Mucosa of rectum (tissue), 2 donors: ENCODE measurements around the gene TMEM131L.
"Not testable (repeated sequence)": the region's sequence is repeated elsewhere in the genome, so short reads cannot be mapped to it uniquely, and the experiment has no call there.

ENCODE experiments used
- H3K27ac ChIP-seq, 2 donors: one replicate each; pipeline ENCODE4 v1.7.0; 2013; ENCODE audit warnings: inconsistent platforms in 2 of 2, low read depth in 2 of 2, low read length in 2 of 2
- H3K27me3 ChIP-seq, 2 donors: one replicate each; pipeline ENCODE4 v1.7.0; 2013; ENCODE audit warnings: low read length in 2 of 2; ENCODE audit not compliant: control insufficient read depth in 2 of 2, insufficient read depth in 2 of 2
- H3K36me3 ChIP-seq, 2 donors: one replicate each; pipeline ENCODE4 v1.7.0; 2013; ENCODE audit warnings: low read length in 2 of 2; ENCODE audit not compliant: control insufficient read depth in 2 of 2, insufficient read depth in 2 of 2
- H3K4me1 ChIP-seq, 2 donors: one replicate each; pipeline ENCODE4 v1.7.0; 2013; ENCODE audit warnings: low read length in 2 of 2, mild to moderate bottlenecking in 1 of 2; ENCODE audit not compliant: control insufficient read depth in 2 of 2, insufficient read depth in 2 of 2
- H3K4me3 ChIP-seq, 2 donors: one replicate each; pipeline ENCODE4 v1.7.0; 2013; ENCODE audit warnings: low read length in 2 of 2
- H3K9ac ChIP-seq, 2 donors: one replicate each; pipeline ENCODE4 v1.7.0; 2013; ENCODE audit warnings: low read length in 2 of 2, low read depth in 1 of 2, mild to moderate bottlenecking in 1 of 2
- H3K9me3 ChIP-seq, 2 donors: one replicate each; pipeline ENCODE4 v1.7.0; 2013; ENCODE audit warnings: low read length in 2 of 2; ENCODE audit not compliant: control insufficient read depth in 2 of 2
- donor health status: healthy.
- donor health status: Normal muscosa, but diverticular disease.

TMEM131L gene

GRCh38 chr4:153465140-153465539, 1.0 kb upstream of the TMEM131L start:
- Histone ChIP-seq H3K9me3 (no peaks in the 10 kb centered on the region), H3K27me3 (no peaks in the 10 kb centered on the region), H3K36me3 (no peaks in the 10 kb centered on the region), H3K27ac (no peak overlapping the region), H3K4me1 (peaks cover 27 to 29% of the 10 kb centered on the region in 2 donors), H3K4me3 (peak overlapping the region in 1 of 2 donors; percentile 78), H3K9ac (peak overlapping the region; percentile 31 to 80)

GRCh38 chr4:153465615-153466080, 512 bp upstream of the TMEM131L start:
- H3K27ac ChIP-seq: peak overlapping the region; percentile 20 to 38
- no peaks in the 10 kb centered on the region for H3K9me3 ChIP-seq
- no peaks in the 10 kb centered on the region for H3K36me3 ChIP-seq
- H3K4me1 ChIP-seq: peaks cover 29 to 34% of the 10 kb centered on the region in 2 donors
- H3K4me3 ChIP-seq: peak overlapping the region; percentile 64 to 78
- H3K9ac ChIP-seq: peak overlapping the region; percentile 54 to 80
- no peaks in the 10 kb centered on the region for H3K27me3 ChIP-seq

- Histone ChIP-seq H3K27me3 (no peaks in the 10 kb centered on the region), H3K9ac (peak overlapping the region; percentile 66 to 79), H3K27ac (peak overlapping the region; percentile 60 to 82), H3K4me3 (peak overlapping the region; percentile 72 to 84), H3K4me1 (peaks cover 35 to 39% of the 10 kb centered on the region in 2 donors), H3K9me3 (no peaks in the 10 kb centered on the region), H3K36me3 (no peaks in the 10 kb centered on the region)
Observed at GRCh38 chr4:153466949-153467896, 1.1 kb downstream of the TMEM131L start.

- Histone ChIP-seq H3K9me3 (no peaks in the 10 kb centered on the region), H3K4me1 (peaks cover 35 to 40% of the 10 kb centered on the region in 2 donors), H3K27ac (peak overlapping the region in 1 of 2 donors; percentile 17), H3K4me3 (peak overlapping the region; percentile 12 to 84), H3K9ac (peak overlapping the region in 1 of 2 donors; percentile 20), H3K27me3 (no peaks in the 10 kb centered on the region), H3K36me3 (no peaks in the 10 kb centered on the region)
Observed at GRCh38 chr4:153467897-153468262, 1.7 kb downstream of the TMEM131L start.

GRCh38 chr4:153468587-153468986, 2.4 kb downstream of the TMEM131L start:
- no peaks in the 10 kb centered on the region for H3K9me3 ChIP-seq
- peaks cover 35 to 40% of the 10 kb centered on the region in 2 donors for H3K4me1 ChIP-seq
- peak overlapping the region in 1 of 2 donors; percentile 18 for H3K9ac ChIP-seq
- peak overlapping the region in 1 of 2 donors; percentile 53 for H3K27ac ChIP-seq
- H3K36me3 ChIP-seq: no peaks in the 10 kb centered on the region
- H3K27me3 ChIP-seq: no peaks in the 10 kb centered on the region
- peak overlapping the region in 1 of 2 donors; percentile 84 for H3K4me3 ChIP-seq

DNA sequence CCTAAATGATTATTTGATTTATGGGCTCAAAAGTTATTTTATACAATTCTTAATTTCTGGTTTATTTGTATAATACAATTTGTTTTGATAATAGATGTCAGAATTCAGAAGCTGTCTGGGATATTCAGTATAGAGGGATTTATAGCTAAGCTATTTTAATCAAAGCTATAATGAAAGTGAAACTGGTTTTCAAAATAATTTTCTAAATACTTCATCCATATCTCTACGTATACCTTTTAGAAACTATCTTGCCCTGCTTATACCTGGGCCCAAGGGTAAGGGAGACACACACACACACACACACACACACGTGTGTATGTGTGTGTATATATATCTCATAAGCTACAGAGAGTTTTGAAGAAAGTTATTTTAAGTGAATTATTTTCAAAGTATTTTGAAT, 2.9 kb downstream of the TMEM131L start:
- H3K27me3 ChIP-seq: no peaks in the 10 kb centered on the region
- peaks cover 35 to 40% of the 10 kb centered on the region in 2 donors for H3K4me1 ChIP-seq
- peak overlapping the region; percentile 7 to 84 for H3K4me3 ChIP-seq
- no peaks in the 10 kb centered on the region for H3K9me3 ChIP-seq
- peak overlapping the region in 1 of 2 donors; percentile 18 for H3K9ac ChIP-seq
- peak overlapping the region in 1 of 2 donors; percentile 53 for H3K27ac ChIP-seq
- H3K36me3 ChIP-seq: peaks cover 0 to 4% of the 10 kb centered on the region in 2 donors

GRCh38 chr4:153471071-153471697, 5.0 kb downstream of the TMEM131L start:
- H3K9ac ChIP-seq, H3K36me3 ChIP-seq, H3K9me3 ChIP-seq, H3K27me3 ChIP-seq: not testable (repeated sequence)
- Histone ChIP-seq H3K27ac (peak overlapping the region in 1 of 2 donors; percentile 35), H3K4me1 (peaks cover 26 to 30% of the 10 kb centered on the region in 2 donors), H3K4me3 (peak overlapping the region in 1 of 2 donors; percentile 9)

DNA sequence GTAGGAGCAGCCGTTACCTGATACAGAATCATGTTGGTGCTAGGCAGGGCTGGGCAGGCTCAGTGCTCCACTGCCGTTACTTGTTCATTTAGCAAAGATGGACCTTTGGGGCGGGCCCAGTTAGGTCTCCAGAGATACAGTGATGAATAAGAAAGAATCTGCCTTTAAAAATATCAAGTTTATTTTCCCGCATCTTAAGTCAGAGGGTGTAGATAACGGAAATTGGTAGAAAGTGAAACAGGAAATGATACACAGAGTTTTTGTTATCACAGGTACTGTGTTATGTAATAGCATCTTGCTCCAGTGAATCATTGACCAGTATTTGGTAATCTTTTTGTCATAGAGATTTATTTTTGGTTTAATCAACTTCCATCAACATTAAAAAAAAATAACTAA, 5.5 kb downstream of the TMEM131L start:
- Histone ChIP-seq H3K4me3 (peak overlapping the region in 1 of 2 donors; percentile 9), H3K27me3 (no peaks in the 10 kb centered on the region), H3K36me3 (peaks cover 2 to 7% of the 10 kb centered on the region in 2 donors), H3K4me1 (peaks cover 23 to 30% of the 10 kb centered on the region in 2 donors), H3K27ac (peak overlapping the region in 1 of 2 donors; percentile 35), H3K9ac (no peak overlapping the region), H3K9me3 (no peaks in the 10 kb centered on the region)

DNA sequence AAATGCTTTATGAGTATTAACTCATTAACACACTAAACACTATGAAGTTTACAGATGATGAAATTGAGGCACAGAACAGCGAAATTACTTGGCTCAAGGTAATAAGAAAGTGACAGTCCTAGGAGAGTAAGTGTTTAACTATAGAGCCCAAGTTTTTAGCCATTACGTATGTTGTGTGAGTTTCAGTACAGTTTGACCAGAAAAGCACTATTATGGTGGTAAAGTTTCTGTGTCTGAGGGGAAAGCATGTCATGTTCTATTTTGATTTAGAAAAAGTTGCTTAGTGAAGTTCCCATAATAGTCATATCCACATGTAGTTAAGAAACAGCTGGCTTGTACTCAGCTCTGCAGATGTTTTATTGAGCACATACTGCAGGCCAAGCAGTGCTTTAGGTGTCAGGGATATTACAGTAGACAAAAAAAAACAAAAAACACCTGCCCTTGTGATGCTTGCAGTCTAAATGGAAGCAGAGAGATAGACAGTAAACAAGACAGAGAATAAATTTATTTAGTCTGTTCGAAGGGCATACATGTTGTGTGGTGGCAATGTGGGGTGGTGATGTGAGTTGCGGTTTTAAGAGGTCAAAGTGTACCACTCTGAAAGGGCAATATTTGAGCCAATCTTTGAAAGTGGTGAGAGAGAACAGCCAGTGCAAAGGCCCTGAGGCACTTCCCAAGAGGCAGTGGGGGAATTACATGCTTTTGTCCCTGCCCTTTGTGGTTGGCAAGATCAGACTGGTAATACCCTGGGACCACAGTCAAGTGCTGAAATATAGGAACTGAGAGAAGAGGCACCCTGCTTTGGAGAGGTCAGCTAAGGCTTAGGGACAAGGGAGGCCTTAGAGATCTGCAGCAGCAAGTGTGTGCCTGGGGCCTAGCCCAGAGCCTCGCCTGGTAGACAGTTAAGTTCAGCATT, 6.2 kb downstream of the TMEM131L start:
- Histone ChIP-seq H3K27ac (peak overlapping the region in 1 of 2 donors; percentile 17), H3K9ac (no peak overlapping the region), H3K36me3 (peaks cover 2 to 7% of the 10 kb centered on the region in 2 donors), H3K9me3 (no peaks in the 10 kb centered on the region), H3K4me3 (no peak overlapping the region), H3K27me3 (no peaks in the 10 kb centered on the region), H3K4me1 (peaks cover 18 to 24% of the 10 kb centered on the region in 2 donors)
